Hepatocyte (in vitro differentiated cells): ENCODE measurements around the gene OR3A2. TPM values are rescaled to one million over a fixed set of nuclear protein-coding genes. Genes with fewer than 3 reads are reported as not detected.
"Not testable (repeated sequence)": the region's sequence is repeated elsewhere in the genome, so short reads cannot be mapped to it uniquely, and the experiment has no call there.

Experiments used
- DNase-seq: peaks from one replicate; pipeline ENCODE4 v3.0.0-alpha.2; 2016; ENCODE audit warnings: low spot score
- H2AFZ ChIP-seq: fragments of 200-600 bp; sonication (generic); 2 replicates; pipeline ENCODE4 v1.6.0; 2016; ENCODE audit warnings: antibody characterized with exemption, mild to moderate bottlenecking
- H3K27ac ChIP-seq: fragments of 200-600 bp; sonication (generic); 2 replicates; pipeline ENCODE4 v1.5.1; 2016; ENCODE audit warnings: mild to moderate bottlenecking
- H3K27me3 ChIP-seq: fragments of 200-600 bp; sonication (generic); 2 replicates; pipeline ENCODE4 v1.6.1; 2016
- H3K36me3 ChIP-seq: fragments of 200-600 bp; sonication (generic); replicated peaks from 2 replicates; pipeline ENCODE4 v1.5.1; 2016; ENCODE audit warnings: low read depth; ENCODE audit not compliant: insufficient read depth
- H3K4me1 ChIP-seq: fragments of 200-600 bp; sonication (generic); 2 replicates; pipeline ENCODE4 v1.5.1; 2016; ENCODE audit warnings: mild to moderate bottlenecking, moderate library complexity; ENCODE audit not compliant: insufficient read depth
- H3K4me2 ChIP-seq: fragments of 200-600 bp; sonication (generic); 2 replicates; pipeline ENCODE4 v1.6.0; 2016
- H3K4me3 ChIP-seq: fragments of 200-600 bp; sonication (generic); 2 replicates; pipeline ENCODE4 v1.5.1; 2016; ENCODE audit warnings: mild to moderate bottlenecking
- H3K79me2 ChIP-seq: fragments of 200-600 bp; sonication (generic); 2 replicates; pipeline ENCODE4 v1.6.0; 2017; ENCODE audit warnings: mild to moderate bottlenecking
- H3K9me2 ChIP-seq: fragments of 200-600 bp; sonication (generic); replicated peaks from 2 replicates; pipeline ENCODE4 v1.6.0; 2017; ENCODE audit warnings: mild to moderate bottlenecking; ENCODE audit not compliant: insufficient read depth
- H3K9me3 ChIP-seq: fragments of 200-600 bp; sonication (generic); 2 replicates; pipeline ENCODE4 v1.5.1; 2016; ENCODE audit warnings: low read depth, mild to moderate bottlenecking
- H4K20me1 ChIP-seq: fragments of 200-600 bp; sonication (generic); 2 replicates; pipeline ENCODE4 v1.6.0; 2016; ENCODE audit warnings: mild to moderate bottlenecking; ENCODE audit not compliant: insufficient read depth, poor library complexity, severe bottlenecking
- EZH2 ChIP-seq: fragments of 200-600 bp; sonication (generic); IDR thresholded peaks from 2 replicates; pipeline ENCODE4 v1.6.1; 2016; ENCODE audit warnings: antibody characterized with exemption, mild to moderate bottlenecking, borderline replicate concordance
- EZH2phosphoT487 ChIP-seq: fragments of 200-600 bp; sonication (generic); IDR thresholded peaks from one replicate; pipeline ENCODE4 v1.6.1; 2018; ENCODE audit warnings: antibody characterized with exemption, mild to moderate bottlenecking, low read depth, moderate library complexity; ENCODE audit not compliant: unreplicated experiment, severe bottlenecking
- WGBS: methylation state at CpG from one replicate; pipeline ENCODE4 v1.1.6; 2016; ENCODE audit warnings: low lambda C conversion rate; ENCODE audit errors: missing lambda C conversion rate; 5-methylcytosine and 5-hydroxymethylcytosine counted together
- polyA plus RNA-seq: library from polyadenylated mRNA; unstranded; fragments of >200 nt; fragmentation: Nextera tagmentation; extraction: Ambion mirVana; gene quantifications from 2 replicates; pipeline ENCODE4 v1.2.1, GENCODE V29; 2016
- total RNA-seq: library from RNA; depleted of rRNA; stranded (reverse); fragments of >200 nt; gene quantifications from 2 replicates; pipeline ENCODE4 v1.2.3, GENCODE V29; 2014
- TF ChIP-seq, protein P1 (sequence below): fragments of 200-600 bp; sonication (generic); IDR thresholded peaks from 2 replicates; pipeline ENCODE4 v1.5.1; 2016; ENCODE audit warnings: antibody characterized with exemption, mild to moderate bottlenecking; ENCODE audit not compliant: poor library complexity

OR3A2 gene
- total and polyA plus RNA-seq, 2 experiments from 2014 or later = not detected

DNA sequence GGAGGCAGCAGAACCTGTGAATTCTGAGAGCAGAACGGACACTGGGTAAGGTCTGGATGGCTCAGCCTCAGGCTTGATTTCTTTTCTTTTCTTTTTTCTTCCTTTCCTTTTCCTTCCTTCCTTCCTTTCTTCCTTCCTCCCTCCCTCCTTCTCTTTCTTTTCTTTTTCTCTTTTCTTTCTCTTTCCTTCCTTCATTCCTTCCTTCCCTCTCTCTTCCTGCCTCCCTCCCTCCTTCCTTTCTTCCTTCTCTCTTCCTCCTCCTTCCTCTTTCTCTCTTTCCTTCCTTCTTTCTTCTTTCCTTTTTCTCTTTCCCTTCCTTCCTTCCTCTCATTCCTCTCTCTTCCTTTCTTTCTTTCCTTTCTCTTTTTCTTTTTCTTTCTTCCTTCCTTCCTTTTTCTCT is 125.9 kb downstream of the OR3A2 start:
- no peaks in the 10 kb centered on the region for H3K27me3 ChIP-seq
- no peak overlapping the region for H3K4me3 ChIP-seq
- DNase-seq = no peak
- no peaks in the 10 kb centered on the region for H3K9me3 ChIP-seq
- no peak overlapping the region for H2AFZ ChIP-seq
- H4K20me1 ChIP-seq = no peaks in the 10 kb centered on the region
- no peak for TF ChIP-seq EZH2
- TF ChIP-seq EZH2phosphoT487 = no peak
- TF ChIP-seq, protein P1, sequence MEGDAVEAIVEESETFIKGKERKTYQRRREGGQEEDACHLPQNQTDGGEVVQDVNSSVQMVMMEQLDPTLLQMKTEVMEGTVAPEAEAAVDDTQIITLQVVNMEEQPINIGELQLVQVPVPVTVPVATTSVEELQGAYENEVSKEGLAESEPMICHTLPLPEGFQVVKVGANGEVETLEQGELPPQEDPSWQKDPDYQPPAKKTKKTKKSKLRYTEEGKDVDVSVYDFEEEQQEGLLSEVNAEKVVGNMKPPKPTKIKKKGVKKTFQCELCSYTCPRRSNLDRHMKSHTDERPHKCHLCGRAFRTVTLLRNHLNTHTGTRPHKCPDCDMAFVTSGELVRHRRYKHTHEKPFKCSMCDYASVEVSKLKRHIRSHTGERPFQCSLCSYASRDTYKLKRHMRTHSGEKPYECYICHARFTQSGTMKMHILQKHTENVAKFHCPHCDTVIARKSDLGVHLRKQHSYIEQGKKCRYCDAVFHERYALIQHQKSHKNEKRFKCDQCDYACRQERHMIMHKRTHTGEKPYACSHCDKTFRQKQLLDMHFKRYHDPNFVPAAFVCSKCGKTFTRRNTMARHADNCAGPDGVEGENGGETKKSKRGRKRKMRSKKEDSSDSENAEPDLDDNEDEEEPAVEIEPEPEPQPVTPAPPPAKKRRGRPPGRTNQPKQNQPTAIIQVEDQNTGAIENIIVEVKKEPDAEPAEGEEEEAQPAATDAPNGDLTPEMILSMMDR = no peak
- H3K27ac ChIP-seq = no peak overlapping the region
- WGBS = 55% methylated on average over 1 of the region's 1 CpG
- no peak overlapping the region for H3K4me2 ChIP-seq
- no peaks in the 10 kb centered on the region for H3K4me1 ChIP-seq
- H3K9me2 ChIP-seq = no peaks in the 10 kb centered on the region
- H3K79me2 ChIP-seq = no peaks in the 10 kb centered on the region
- no peaks in the 10 kb centered on the region for H3K36me3 ChIP-seq

- WGBS = 84% methylated on average over 8 of the region's 8 CpGs
Observed at GRCh38 chr17:3256575-3256974, 129.5 kb downstream of the OR3A2 start.

DNA sequence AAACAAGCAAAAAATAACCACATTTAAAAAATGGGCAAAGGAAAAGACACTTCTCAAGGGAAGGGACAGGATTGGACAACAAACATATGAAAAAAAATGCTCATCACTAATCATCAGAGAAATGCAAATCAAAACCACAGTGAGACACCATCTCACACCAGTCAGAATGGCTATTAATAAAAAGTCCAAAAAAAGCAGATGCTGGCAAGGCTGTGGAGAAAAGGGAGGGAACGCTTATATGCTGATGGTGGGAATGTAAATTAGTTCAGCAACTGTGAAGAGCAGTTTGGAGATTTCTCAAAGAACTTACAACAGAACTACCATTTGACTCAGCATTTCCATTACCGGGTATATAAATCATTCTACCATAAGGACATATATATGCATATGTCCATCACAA is 137.1 kb downstream of the OR3A2 start:
- not testable (repeated sequence) for H3K36me3 ChIP-seq, DNase-seq, H3K4me3 ChIP-seq, H3K4me1 ChIP-seq, H3K27ac ChIP-seq, H3K27me3 ChIP-seq, H2AFZ ChIP-seq, H3K4me2 ChIP-seq, H3K9me3 ChIP-seq, H3K79me2 ChIP-seq, H4K20me1 ChIP-seq, H3K9me2 ChIP-seq
- WGBS = 86% methylated on average over 1 of the region's 2 CpGs

More at GRCh38 chr17:3256575-3256974, 129.5 kb downstream of the OR3A2 start:
- H3K4me2 ChIP-seq = no peak overlapping the region
- no peaks in the 10 kb centered on the region for H4K20me1 ChIP-seq
- H3K9me2 ChIP-seq = no peaks in the 10 kb centered on the region
- H3K36me3 ChIP-seq = no peaks in the 10 kb centered on the region
- H3K27me3 ChIP-seq = no peaks in the 10 kb centered on the region
- TF ChIP-seq EZH2phosphoT487 (no peak), EZH2 (no peak)
- TF ChIP-seq, protein P1 = no peak
- no peak overlapping the region for H3K4me3 ChIP-seq
- H2AFZ ChIP-seq = no peak overlapping the region
- DNase-seq = no peak
- H3K79me2 ChIP-seq = no peaks in the 10 kb centered on the region
- H3K27ac ChIP-seq = no peak overlapping the region
- H3K9me3 ChIP-seq = no peaks in the 10 kb centered on the region
- H3K4me1 ChIP-seq = no peaks in the 10 kb centered on the region

DNA sequence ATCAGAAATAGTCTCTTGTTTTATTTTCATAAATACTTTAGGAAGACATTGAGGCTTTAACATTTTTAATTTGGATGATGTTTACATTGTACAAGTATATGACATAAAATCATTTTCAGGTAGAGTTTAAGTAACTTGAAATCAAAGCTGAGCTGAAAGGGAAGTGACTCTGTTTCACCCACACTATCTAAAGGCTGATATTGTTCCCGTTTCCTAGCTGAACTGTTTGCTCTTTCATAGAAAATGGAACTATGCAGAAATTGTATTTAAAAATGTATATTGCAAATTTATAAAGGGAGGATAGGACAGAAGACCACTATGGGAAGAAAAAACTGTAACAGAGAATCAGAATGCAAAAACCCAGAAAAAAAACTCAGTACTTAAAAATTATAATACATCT is 141.3 kb downstream of the OR3A2 start:
- H3K4me2 ChIP-seq, H3K4me3 ChIP-seq, H3K79me2 ChIP-seq, H3K4me1 ChIP-seq, H4K20me1 ChIP-seq, H2AFZ ChIP-seq, H3K9me3 ChIP-seq, DNase-seq, H3K36me3 ChIP-seq, H3K27me3 ChIP-seq, H3K27ac ChIP-seq, H3K9me2 ChIP-seq: not testable (repeated sequence)
- WGBS = 55% methylated on average over 1 of the region's 1 CpG

DNA sequence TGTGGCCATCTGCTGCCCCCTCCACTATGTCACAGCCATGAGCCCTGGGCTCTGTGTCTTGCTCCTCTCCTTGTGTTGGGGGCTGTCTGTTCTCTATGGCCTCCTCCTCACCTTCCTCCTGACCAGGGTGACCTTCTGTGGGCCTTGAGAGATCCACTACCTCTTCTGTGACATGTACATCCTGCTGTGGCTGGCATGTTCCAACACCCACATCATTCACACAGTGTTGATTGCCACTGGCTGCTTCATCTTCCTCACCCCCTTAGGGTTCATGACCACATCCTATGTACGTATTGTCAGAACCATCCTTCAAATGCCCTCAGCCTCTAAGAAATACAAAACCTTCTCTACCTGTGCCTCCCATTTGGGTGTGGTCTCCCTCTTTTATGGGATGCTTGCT is 145.1 kb downstream of the OR3A2 start:
- H3K9me3 ChIP-seq, H3K79me2 ChIP-seq, H3K27ac ChIP-seq, H3K9me2 ChIP-seq, H3K4me2 ChIP-seq, H3K4me1 ChIP-seq, H3K36me3 ChIP-seq, H3K4me3 ChIP-seq, DNase-seq, H3K27me3 ChIP-seq, H2AFZ ChIP-seq, H4K20me1 ChIP-seq: not testable (repeated sequence)
- 95% methylated on average over 1 of the region's 1 CpG for WGBS

GRCh38 chr17:3238685-3239084 is 147.4 kb downstream of the OR3A2 start:
- H3K4me1 ChIP-seq, H3K79me2 ChIP-seq, H3K9me3 ChIP-seq, H3K36me3 ChIP-seq, H3K4me2 ChIP-seq, H3K4me3 ChIP-seq, H2AFZ ChIP-seq, DNase-seq, H4K20me1 ChIP-seq, H3K27me3 ChIP-seq, H3K9me2 ChIP-seq, H3K27ac ChIP-seq: not testable (repeated sequence)
- WGBS = 52% methylated on average over 2 of the region's 2 CpGs

- not testable (repeated sequence) for H3K79me2 ChIP-seq, H2AFZ ChIP-seq, H3K4me2 ChIP-seq, H3K4me3 ChIP-seq, H3K4me1 ChIP-seq, H3K27me3 ChIP-seq, H4K20me1 ChIP-seq, DNase-seq, H3K9me3 ChIP-seq, H3K27ac ChIP-seq, H3K36me3 ChIP-seq, H3K9me2 ChIP-seq
- 82% methylated on average over 8 of the region's 8 CpGs for WGBS
Observed at GRCh38 chr17:3232300-3232699, 153.8 kb downstream of the OR3A2 start.
